Neuronal stem cell (in vitro differentiated cells): ENCODE results near the gene PCDHGC4.

Experiments used
- DNase-seq: peaks from one replicate; pipeline ENCODE4 v3.0.0-alpha.2; 2013; ENCODE audit warnings: low spot score
- H2AFZ ChIP-seq: one replicate; pipeline ENCODE4 v1.6.1; 2013; ENCODE audit warnings: mild to moderate bottlenecking, low read length, inconsistent platforms
- H2AK5ac ChIP-seq: 2 replicates; pipeline ENCODE4 v1.6.1; 2013; ENCODE audit warnings: low read depth, mild to moderate bottlenecking, inconsistent platforms, low read length, moderate library complexity, mixed read lengths
- H2BK120ac ChIP-seq: 2 replicates; pipeline ENCODE4 v1.6.1; 2013; ENCODE audit warnings: low read depth, mild to moderate bottlenecking, inconsistent platforms, low read length, moderate library complexity, mixed read lengths
- H2BK12ac ChIP-seq: one replicate; pipeline ENCODE4 v1.6.1; 2013; ENCODE audit warnings: low read length, inconsistent platforms
- H2BK15ac ChIP-seq: 2 replicates; pipeline ENCODE4 v1.6.1; 2013; ENCODE audit warnings: mild to moderate bottlenecking, low read length, inconsistent platforms, mixed read lengths
- H2BK5ac ChIP-seq: one replicate; pipeline ENCODE4 v1.6.1; 2013; ENCODE audit warnings: inconsistent platforms, mild to moderate bottlenecking, low read length, moderate library complexity
- H3K14ac ChIP-seq: one replicate; pipeline ENCODE4 v1.6.1; 2013; ENCODE audit warnings: low read length, inconsistent platforms
- H3K18ac ChIP-seq: 2 replicates; pipeline ENCODE4 v1.6.1; 2013; ENCODE audit warnings: low read length, inconsistent platforms
- H3K23ac ChIP-seq: 2 replicates; pipeline ENCODE4 v1.6.1; 2013; ENCODE audit warnings: low read depth, mild to moderate bottlenecking, mixed read lengths, low read length, inconsistent platforms; ENCODE audit not compliant: poor library complexity
- H3K27ac ChIP-seq: replicated peaks from 3 replicates; pipeline ENCODE4 v1.5.1; 2013; ENCODE audit warnings: low read length, inconsistent platforms
- H3K27me3 ChIP-seq, 3 experiments: 2 replicates each; pipeline ENCODE4 v1.6.1; 2013; ENCODE audit warnings: low read length in 3 of 3, mild to moderate bottlenecking in 2 of 3, inconsistent platforms in 1 of 3, low read depth in 1 of 3, mixed read lengths in 1 of 3, moderate library complexity in 1 of 3; ENCODE audit not compliant: control insufficient read depth in 3 of 3, insufficient read depth in 3 of 3
- H3K36me3 ChIP-seq, 2 donors: replicated peaks in 1 of 2; 2 replicates each; pipeline ENCODE4 v1.6.1; 2013; ENCODE audit warnings: low read length in 2 of 2; ENCODE audit not compliant: control insufficient read depth in 2 of 2, insufficient read depth in 2 of 2
- H3K4ac ChIP-seq: 2 replicates; pipeline ENCODE4 v1.6.1; 2013; ENCODE audit warnings: inconsistent platforms, mild to moderate bottlenecking, low read length, moderate library complexity
- H3K4me1 ChIP-seq, 2 donors: 1 replicate in 1 of 2; 2 replicates in 1 of 2; pipeline ENCODE4 v1.6.1; 2013; ENCODE audit warnings: low read length in 2 of 2, low read depth in 1 of 2; ENCODE audit not compliant: control insufficient read depth in 2 of 2, insufficient read depth in 1 of 2
- H3K4me2 ChIP-seq: one replicate; pipeline ENCODE4 v1.6.1; 2013; ENCODE audit warnings: mild to moderate bottlenecking, low read length, inconsistent platforms; ENCODE audit not compliant: insufficient read depth, poor library complexity, severe bottlenecking
- H3K4me3 ChIP-seq, 2 donors: 2 replicates each; pipeline ENCODE4 v1.5.1; 2013; ENCODE audit warnings: low read length in 2 of 2, mild to moderate bottlenecking in 2 of 2, inconsistent platforms in 1 of 2, moderate library complexity in 1 of 2
- H3K79me1 ChIP-seq: one replicate; pipeline ENCODE4 v1.6.1; 2013; ENCODE audit warnings: low read depth, mild to moderate bottlenecking, inconsistent platforms, low read length, moderate library complexity
- H3K9ac ChIP-seq: one replicate; pipeline ENCODE4 v1.6.1; 2013; ENCODE audit warnings: mild to moderate bottlenecking, low read depth, low read length, inconsistent platforms; ENCODE audit not compliant: poor library complexity
- H3K9me3 ChIP-seq, 2 donors: replicated peaks in 1 of 2; 2 replicates each; pipeline versions ENCODE3 to v1.6.1; 2013; ENCODE audit warnings: low read length in 2 of 2, mild to moderate bottlenecking in 2 of 2, inconsistent platforms in 1 of 2, low read depth in 1 of 2, mixed read lengths in 1 of 2, moderate library complexity in 1 of 2; ENCODE audit not compliant: control insufficient read depth in 2 of 2, insufficient read depth in 1 of 2
- H4K8ac ChIP-seq: one replicate; pipeline ENCODE4 v1.6.1; 2013; ENCODE audit warnings: low read depth, mild to moderate bottlenecking, inconsistent platforms, low read length, moderate library complexity
- H4K91ac ChIP-seq: one replicate; pipeline ENCODE4 v1.6.1; 2013; ENCODE audit warnings: low read length, low read depth, mild to moderate bottlenecking, inconsistent platforms; ENCODE audit not compliant: poor library complexity
- WGBS, 2 donors: extraction: QIAGEN DNeasy Blood & Tissue Kit; methylation state at CpG; one replicate each; pipeline ENCODE4 v1.1.7; 2013; ENCODE audit warnings: missing lambda C conversion rate in 2 of 2, mixed read lengths in 1 of 2; ENCODE audit not compliant: insufficient read length in 2 of 2, insufficient replicate concordance in 1 of 2; ENCODE audit errors: extremely low coverage in 2 of 2; 5-methylcytosine and 5-hydroxymethylcytosine counted together

PCDHGC4 gene

GRCh38 chr5:141525653-141526052 lies 40.8 kb downstream of the PCDHGC4 start:
- H3K4me1 ChIP-seq, result peaks cover 27 to 29% of the 10 kb centered on the region in 2 donors
- DNase-seq, result no peak

GRCh38 chr5:141527426-141527825 lies 42.6 kb downstream of the PCDHGC4 start:
- Histone ChIP-seq H3K4me2 (no peak overlapping the region), H4K91ac (no peak overlapping the region), H2BK12ac (no peak overlapping the region), H3K36me3 (peaks cover 16 to 92% of the 10 kb centered on the region in 2 donors), H3K14ac (no peak overlapping the region), H3K23ac (no peak overlapping the region), H3K18ac (no peak overlapping the region), H3K4me1 (peaks cover 14 to 22% of the 10 kb centered on the region in 2 donors), H2BK5ac (no peak overlapping the region), H3K27me3 (no peaks in the 10 kb centered on the region), H2AK5ac (no peak overlapping the region), H3K9me3 (peaks cover 0 to 17% of the 10 kb centered on the region in 2 donors), H3K9ac (no peak overlapping the region), H2BK15ac (no peak overlapping the region), H3K79me1 (no peaks in the 10 kb centered on the region), H3K27ac (no peak overlapping the region), H4K8ac (no peak overlapping the region), H2BK120ac (no peak overlapping the region), H2AFZ (no peak overlapping the region), H3K4me3 (no peak overlapping the region), H3K4ac (no peak overlapping the region)
- WGBS, 2 donors, result no CpG with 5 or more reads among the region's 1 CpG
- no peak for DNase-seq

More at GRCh38 chr5:141525653-141526052, 40.8 kb downstream of the PCDHGC4 start:
- H3K18ac ChIP-seq, result no peak overlapping the region
- no peaks in the 10 kb centered on the region for H3K79me1 ChIP-seq
- H4K8ac ChIP-seq, result no peak overlapping the region
- no peak overlapping the region for H2BK12ac ChIP-seq
- H4K91ac ChIP-seq, result no peak overlapping the region
- no peak overlapping the region for H3K14ac ChIP-seq
- no peak overlapping the region for H3K27ac ChIP-seq
- H2BK5ac ChIP-seq, result no peak overlapping the region
- no peaks in the 10 kb centered on the region for H3K27me3 ChIP-seq
- H3K4me3 ChIP-seq, result no peak overlapping the region
- no peak overlapping the region for H3K9ac ChIP-seq
- H3K9me3 ChIP-seq, result peaks cover 0 to 17% of the 10 kb centered on the region in 2 donors
- H3K4ac ChIP-seq, result no peak overlapping the region
- no CpG with 5 or more reads among the region's 7 CpGs for WGBS, 2 donors
- no peak overlapping the region for H2AK5ac ChIP-seq
- no peak overlapping the region for H2AFZ ChIP-seq
- no peak overlapping the region for H3K23ac ChIP-seq
- no peak overlapping the region for H3K4me2 ChIP-seq
- no peak overlapping the region for H2BK15ac ChIP-seq
- H3K36me3 ChIP-seq, result peaks cover 16 to 82% of the 10 kb centered on the region in 2 donors
- no peak overlapping the region for H2BK120ac ChIP-seq

GRCh38 chr5:141528291-141528984 lies 43.6 kb downstream of the PCDHGC4 start:
- Histone ChIP-seq H4K8ac (no peak overlapping the region), H3K27me3 (no peaks in the 10 kb centered on the region), H3K14ac (no peak overlapping the region), H3K4ac (no peak overlapping the region), H3K4me1 (peaks cover 12 to 15% of the 10 kb centered on the region in 2 donors), H3K27ac (no peak overlapping the region), H2AFZ (no peak overlapping the region), H2AK5ac (no peak overlapping the region), H3K4me3 (no peak overlapping the region), H4K91ac (no peak overlapping the region), H3K23ac (no peak overlapping the region), H2BK15ac (no peak overlapping the region), H3K36me3 (peaks cover 16 to 92% of the 10 kb centered on the region in 2 donors), H3K9me3 (peaks cover 0 to 11% of the 10 kb centered on the region in 2 donors), H3K79me1 (no peaks in the 10 kb centered on the region), H3K4me2 (no peak overlapping the region), H2BK120ac (no peak overlapping the region), H2BK12ac (no peak overlapping the region), H3K18ac (no peak overlapping the region), H3K9ac (no peak overlapping the region), H2BK5ac (no peak overlapping the region)
- no CpG with 5 or more reads among the region's 11 CpGs for WGBS, 2 donors
- no peak for DNase-seq

DNA sequence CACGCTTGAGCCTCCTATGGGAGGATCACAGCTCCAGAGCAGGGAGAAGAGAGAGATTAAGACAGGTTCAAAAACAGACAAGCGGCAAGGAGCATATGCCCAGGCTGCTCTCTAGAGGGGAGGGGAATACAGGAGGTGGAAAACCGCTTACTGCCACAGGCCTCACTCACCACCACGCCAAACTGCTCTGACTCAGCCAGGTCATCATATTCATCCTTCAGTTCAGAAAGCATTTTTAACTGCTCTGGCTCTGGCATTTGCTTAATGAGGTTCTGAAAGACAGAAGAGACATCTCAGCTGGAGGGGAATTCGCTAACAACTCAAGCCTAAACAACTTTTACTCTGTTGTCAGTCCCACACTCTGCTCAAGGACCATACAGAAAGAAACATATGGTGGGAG lies 44.2 kb downstream of the PCDHGC4 start:
- Histone ChIP-seq H2BK15ac (no peak overlapping the region), H2BK12ac (no peak overlapping the region), H3K9ac (no peak overlapping the region), H3K36me3 (peaks cover 16 to 92% of the 10 kb centered on the region in 2 donors), H3K4me3 (no peak overlapping the region), H3K27ac (no peak overlapping the region), H3K4me2 (no peak overlapping the region), H3K27me3 (no peaks in the 10 kb centered on the region), H3K23ac (no peak overlapping the region), H3K4ac (no peak overlapping the region), H3K79me1 (no peaks in the 10 kb centered on the region), H3K18ac (no peak overlapping the region), H2AFZ (no peak overlapping the region), H4K8ac (no peak overlapping the region), H2BK120ac (no peak overlapping the region), H4K91ac (no peak overlapping the region), H3K9me3 (peaks cover 0 to 7% of the 10 kb centered on the region in 2 donors), H3K14ac (no peak overlapping the region), H2BK5ac (no peak overlapping the region), H2AK5ac (no peak overlapping the region), H3K4me1 (peaks cover 9 to 12% of the 10 kb centered on the region in 2 donors)
- no CpG with 5 or more reads among the region's 5 CpGs for WGBS, 2 donors
- no peak for DNase-seq
